H9 (cell line): ENCODE data around the gene CCR7. TPM values are rescaled to one million over a fixed set of nuclear protein-coding genes. Genes with fewer than 3 reads are reported as not detected.

ENCODE experiments used
- DNase-seq: peaks from one replicate; pipeline ENCODE4 v3.0.0-alpha.2; 2017
- H2AFZ ChIP-seq: one replicate; pipeline ENCODE4 v1.6.1; 2013; ENCODE audit warnings: mild to moderate bottlenecking, low read length, control low read depth, moderate library complexity
- H2AK5ac ChIP-seq: 2 replicates; pipeline ENCODE4 v1.6.1; 2013; ENCODE audit warnings: low read length, control low read depth, mixed read lengths; ENCODE audit not compliant: insufficient read length
- H2BK120ac ChIP-seq: one replicate; pipeline ENCODE4 v1.6.1; 2013; ENCODE audit warnings: low read depth, mild to moderate bottlenecking, low read length, control low read depth, inconsistent platforms; ENCODE audit not compliant: poor library complexity, severe bottlenecking
- H2BK12ac ChIP-seq: 2 replicates; pipeline ENCODE4 v1.6.1; 2013; ENCODE audit warnings: low read length, control low read depth, mixed read lengths, low read depth; ENCODE audit not compliant: insufficient read length
- H2BK15ac ChIP-seq: 2 replicates; pipeline ENCODE4 v1.6.1; 2013; ENCODE audit warnings: low read depth, low read length, control low read depth
- H2BK20ac ChIP-seq: one replicate; pipeline ENCODE4 v1.6.1; 2013; ENCODE audit warnings: low read depth, mild to moderate bottlenecking, low read length, control low read depth, inconsistent platforms; ENCODE audit not compliant: poor library complexity, severe bottlenecking
- H2BK5ac ChIP-seq: 2 replicates; pipeline ENCODE4 v1.6.1; 2013; ENCODE audit warnings: low read length, control low read depth, mixed read lengths; ENCODE audit not compliant: insufficient read length
- H3K14ac ChIP-seq: 2 replicates; pipeline ENCODE4 v1.6.1; 2013; ENCODE audit warnings: low read length, control low read depth; ENCODE audit not compliant: insufficient read depth
- H3K18ac ChIP-seq: 2 replicates; pipeline ENCODE4 v1.6.1; 2013; ENCODE audit warnings: low read depth, mild to moderate bottlenecking, mixed read lengths, low read length, control low read depth; ENCODE audit not compliant: insufficient read length
- H3K23ac ChIP-seq: 2 replicates; pipeline ENCODE4 v1.6.1; 2013; ENCODE audit warnings: low read length, control low read depth, mixed read lengths, low read depth; ENCODE audit not compliant: insufficient read length
- H3K23me2 ChIP-seq: 2 replicates; pipeline ENCODE4 v1.6.1; 2013; ENCODE audit warnings: low read depth, mild to moderate bottlenecking, mixed read lengths, low read length, control low read depth; ENCODE audit not compliant: insufficient read length, poor library complexity, severe bottlenecking
- H3K27ac ChIP-seq: 2 replicates; pipeline ENCODE4 v1.5.1; 2013; ENCODE audit warnings: low read length, control low read depth, mixed read lengths, low read depth; ENCODE audit not compliant: insufficient read length
- H3K27me3 ChIP-seq: 2 replicates; pipeline ENCODE4 v1.6.1; 2013; ENCODE audit warnings: low read length, control low read depth, inconsistent platforms; ENCODE audit not compliant: insufficient read depth
- H3K4ac ChIP-seq: 2 replicates; pipeline ENCODE4 v1.6.1; 2013; ENCODE audit warnings: low read depth, mild to moderate bottlenecking, control low read depth, inconsistent platforms, low read length, moderate library complexity
- H3K4me1 ChIP-seq: 2 replicates; pipeline ENCODE4 v1.6.1; 2013; ENCODE audit warnings: low read length, control low read depth, inconsistent platforms; ENCODE audit not compliant: insufficient read depth
- H3K4me2 ChIP-seq: 2 replicates; pipeline ENCODE4 v1.6.1; 2013; ENCODE audit warnings: low read length, control low read depth, mixed read lengths; ENCODE audit not compliant: insufficient read length, insufficient read depth
- H3K56ac ChIP-seq: 2 replicates; pipeline ENCODE4 v1.6.1; 2013; ENCODE audit warnings: low read depth, mild to moderate bottlenecking, mixed read lengths, low read length, control low read depth; ENCODE audit not compliant: insufficient read length
- H3K79me1 ChIP-seq: 2 replicates; pipeline ENCODE4 v1.6.1; 2013; ENCODE audit warnings: low read depth, mild to moderate bottlenecking, moderate library complexity, low read length, control low read depth, inconsistent platforms; ENCODE audit not compliant: insufficient read depth, poor library complexity, severe bottlenecking
- H3K79me2 ChIP-seq: 2 replicates; pipeline ENCODE4 v1.6.1; 2013; ENCODE audit warnings: low read length, control low read depth, inconsistent platforms; ENCODE audit not compliant: insufficient read depth
- H3K9ac ChIP-seq: 2 replicates; pipeline ENCODE4 v1.6.1; 2013; ENCODE audit warnings: low read length, control low read depth, mixed read lengths; ENCODE audit not compliant: insufficient read length; ENCODE audit errors: extremely low read depth
- H3K9me3 ChIP-seq: one replicate; pipeline ENCODE4 v1.6.1; 2013; ENCODE audit warnings: low read depth, low read length, inconsistent platforms; ENCODE audit not compliant: control insufficient read depth
- H3T11ph ChIP-seq: one replicate; pipeline ENCODE4 v1.6.1; 2013; ENCODE audit warnings: mild to moderate bottlenecking, low read length, control low read depth, inconsistent platforms
- H4K20me1 ChIP-seq: one replicate; pipeline ENCODE4 v1.6.1; 2013; ENCODE audit not compliant: control insufficient read depth, insufficient read length, insufficient read depth
- H4K5ac ChIP-seq: 2 replicates; pipeline ENCODE4 v1.6.1; 2013; ENCODE audit warnings: low read depth, mild to moderate bottlenecking, mixed read lengths, low read length, control low read depth; ENCODE audit not compliant: insufficient read length
- H4K8ac ChIP-seq: replicated peaks from 2 replicates; pipeline ENCODE4 v1.6.1; 2013; ENCODE audit warnings: low read length, control low read depth, mixed read lengths, low read depth; ENCODE audit not compliant: insufficient read length
- H4K91ac ChIP-seq: 2 replicates; pipeline ENCODE4 v1.6.1; 2013; ENCODE audit warnings: low read depth, mild to moderate bottlenecking, moderate library complexity, mixed read lengths, low read length, control low read depth; ENCODE audit not compliant: insufficient read length
- H3K27ac Mint-ChIP-seq, 3 experiments: 2 replicates in 2 of 3; 3 replicates in 1 of 3; pipeline ENCODE4 v1.8.0; 2020 to 2021; ENCODE audit warnings: mixed read lengths in 3 of 3, mild to moderate bottlenecking in 1 of 3, moderate library complexity in 1 of 3
- H3K27me3 Mint-ChIP-seq: 2 replicates; pipeline ENCODE4 v1.8.0; 2021; ENCODE audit warnings: low read depth, mild to moderate bottlenecking, moderate library complexity, mixed read lengths
- H3K36me3 Mint-ChIP-seq, 3 experiments: 2 replicates in 2 of 3; 3 replicates in 1 of 3; pipeline ENCODE4 v1.8.0; 2020 to 2021; ENCODE audit warnings: low read depth in 3 of 3, mixed read lengths in 3 of 3; ENCODE audit not compliant: insufficient read depth in 1 of 3
- H3K4me1 Mint-ChIP-seq, 2 experiments: 2 replicates each; pipeline ENCODE4 v1.8.0; 2020; ENCODE audit warnings: mixed read lengths in 2 of 2
- H3K4me3 Mint-ChIP-seq, 2 experiments: 2 replicates in 1 of 2; 3 replicates in 1 of 2; pipeline ENCODE4 v1.8.0; 2020 to 2021; ENCODE audit warnings: mild to moderate bottlenecking in 2 of 2, mixed read lengths in 2 of 2, moderate library complexity in 1 of 2
- H3K9me3 Mint-ChIP-seq, 2 experiments: 2 replicates in 1 of 2; 3 replicates in 1 of 2; pipeline ENCODE4 v1.8.0; 2020; ENCODE audit warnings: mild to moderate bottlenecking in 2 of 2, mixed read lengths in 2 of 2, moderate library complexity in 1 of 2
- WGBS: extraction: QIAGEN DNeasy Blood & Tissue Kit; methylation state at CpG from one replicate; pipeline ENCODE4 v1.1.7; 2013; ENCODE audit warnings: missing lambda C conversion rate, low lambda C conversion rate, mixed read lengths; ENCODE audit not compliant: insufficient read length; ENCODE audit errors: extremely low coverage; 5-methylcytosine and 5-hydroxymethylcytosine counted together
- total RNA-seq: library from RNA; stranded (reverse); gene quantifications from 2 replicates; pipeline ENCODE4 v1.2.1, GENCODE V29; 2021
- TF ChIP-seq, protein P1 (sequence below): fragments of 200-600 bp; sonication (generic); conservative IDR thresholded peaks from 3 replicates; pipeline ENCODE4 v1.8.0; 2021; ENCODE audit warnings: antibody characterized with exemption, mild to moderate bottlenecking

CCR7 gene
- total RNA-seq, 1 experiment from 2014 or later = 0.31 TPM

DNA sequence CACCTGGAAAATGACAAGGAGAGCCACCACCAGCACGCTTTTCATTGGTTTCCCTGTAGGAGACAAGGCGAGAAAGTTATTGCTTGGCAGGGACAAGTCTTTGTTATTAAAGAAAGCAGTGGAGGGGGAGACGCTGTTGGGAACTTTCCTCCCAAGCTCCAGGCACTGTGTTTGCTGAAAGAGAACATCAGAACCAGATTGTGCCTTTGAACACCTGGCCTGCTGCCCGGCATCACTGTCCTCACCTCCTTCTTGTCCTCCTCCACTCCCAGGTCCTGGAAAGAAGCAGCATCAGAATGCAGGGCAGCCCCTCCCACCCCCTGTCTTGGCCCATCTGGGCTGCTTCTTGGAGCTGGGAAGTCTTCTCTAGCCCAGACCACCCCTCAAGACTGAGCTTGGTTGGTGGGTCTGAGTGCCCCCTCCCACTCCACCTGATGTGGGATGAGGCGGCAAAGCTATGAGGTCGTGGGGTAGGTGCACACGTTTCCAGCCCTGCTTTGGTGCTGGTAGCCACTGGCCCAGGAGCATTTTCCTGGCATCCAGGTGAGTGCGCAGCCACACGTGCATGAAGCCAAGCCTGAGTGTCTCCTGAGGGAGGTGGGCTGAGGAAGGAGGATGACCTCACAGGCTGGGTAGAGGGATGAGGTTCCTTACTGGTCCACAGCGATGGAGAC, 6.2 kb downstream of the CCR7 start:
- no peak overlapping the region for H3K4ac ChIP-seq
- no peaks in the 10 kb centered on the region for H3K79me1 ChIP-seq
- H4K91ac ChIP-seq = no peak overlapping the region
- no peak overlapping the region for H4K8ac ChIP-seq
- TF ChIP-seq, protein P1, sequence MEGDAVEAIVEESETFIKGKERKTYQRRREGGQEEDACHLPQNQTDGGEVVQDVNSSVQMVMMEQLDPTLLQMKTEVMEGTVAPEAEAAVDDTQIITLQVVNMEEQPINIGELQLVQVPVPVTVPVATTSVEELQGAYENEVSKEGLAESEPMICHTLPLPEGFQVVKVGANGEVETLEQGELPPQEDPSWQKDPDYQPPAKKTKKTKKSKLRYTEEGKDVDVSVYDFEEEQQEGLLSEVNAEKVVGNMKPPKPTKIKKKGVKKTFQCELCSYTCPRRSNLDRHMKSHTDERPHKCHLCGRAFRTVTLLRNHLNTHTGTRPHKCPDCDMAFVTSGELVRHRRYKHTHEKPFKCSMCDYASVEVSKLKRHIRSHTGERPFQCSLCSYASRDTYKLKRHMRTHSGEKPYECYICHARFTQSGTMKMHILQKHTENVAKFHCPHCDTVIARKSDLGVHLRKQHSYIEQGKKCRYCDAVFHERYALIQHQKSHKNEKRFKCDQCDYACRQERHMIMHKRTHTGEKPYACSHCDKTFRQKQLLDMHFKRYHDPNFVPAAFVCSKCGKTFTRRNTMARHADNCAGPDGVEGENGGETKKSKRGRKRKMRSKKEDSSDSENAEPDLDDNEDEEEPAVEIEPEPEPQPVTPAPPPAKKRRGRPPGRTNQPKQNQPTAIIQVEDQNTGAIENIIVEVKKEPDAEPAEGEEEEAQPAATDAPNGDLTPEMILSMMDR = no peak
- H2BK120ac ChIP-seq = no peak overlapping the region
- H3K9me3 ChIP-seq = no peaks in the 10 kb centered on the region
- H3K4me3 Mint-ChIP-seq = no peak overlapping the region
- no peak overlapping the region for H2AK5ac ChIP-seq
- H3K36me3 Mint-ChIP-seq = no peaks in the 10 kb centered on the region; a peak in 2 of 7 replicates
- H2BK5ac ChIP-seq = no peak overlapping the region
- H4K5ac ChIP-seq = no peak overlapping the region
- H4K20me1 ChIP-seq = no peaks in the 10 kb centered on the region
- no peak overlapping the region for H3K23ac ChIP-seq
- no peaks in the 10 kb centered on the region for H3K79me2 ChIP-seq
- H3K23me2 ChIP-seq = no peaks in the 10 kb centered on the region
- no peak overlapping the region for H2BK12ac ChIP-seq
- H3K4me2 ChIP-seq = no peak overlapping the region
- H3K18ac ChIP-seq = no peak overlapping the region
- H2BK20ac ChIP-seq = no peak overlapping the region
- no peak overlapping the region for H3T11ph ChIP-seq
- H3K9me3 Mint-ChIP-seq = 0 out of 5 replicates have a peak, but pooled peaks cover 0 to 3% of the 10 kb centered on the region in 2 experiments
- no peaks in the 10 kb centered on the region for H3K4me1 ChIP-seq
- H3K27ac Mint-ChIP-seq = no peak overlapping the region
- no peaks in the 10 kb centered on the region for H3K27me3 ChIP-seq
- H3K4me1 Mint-ChIP-seq = peaks cover 34 to 48% of the 10 kb centered on the region in 2 experiments
- peaks cover 24% of the 10 kb centered on the region for H3K27me3 Mint-ChIP-seq
- no CpG with 5 or more reads among the region's 10 CpGs for WGBS
- no peak overlapping the region for H2AFZ ChIP-seq
- H2BK15ac ChIP-seq = no peak overlapping the region
- no peak overlapping the region for H3K14ac ChIP-seq
- no peak overlapping the region for H3K27ac ChIP-seq
- no peak overlapping the region for H3K9ac ChIP-seq
- H3K56ac ChIP-seq = no peak overlapping the region
- peak; percentile 25 for DNase-seq
